ENCODE data around the gene STRA6.
"Not testable (repeated sequence)": the region's sequence is repeated elsewhere in the genome, so short reads cannot be mapped to it uniquely, and the experiment has no call there.

STRA6 gene

DNA sequence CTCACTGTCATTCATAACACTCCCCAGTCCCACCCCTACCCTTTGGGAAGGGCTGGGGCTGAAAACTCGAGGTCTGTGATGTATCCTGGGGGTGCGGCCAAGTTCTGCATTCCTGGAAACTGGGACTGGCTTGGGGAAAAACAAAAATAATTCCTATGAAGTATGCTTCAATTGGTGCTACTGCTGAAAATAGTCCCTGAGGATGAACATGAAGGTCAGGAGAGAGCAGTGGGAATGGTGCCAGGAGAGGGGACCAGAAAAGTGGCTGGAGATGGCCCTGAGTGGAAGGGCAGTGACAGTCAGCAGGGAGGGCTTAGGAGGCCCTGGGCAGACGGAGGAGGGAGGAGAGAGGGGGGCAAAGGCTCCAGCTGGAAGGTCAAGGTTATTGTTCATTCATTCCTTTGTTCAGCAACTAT, 33.9 kb downstream of the STRA6 start:
- CTCF ChIA-PET, result no interaction called here

GRCh38 chr15:74167891-74168331, 34.7 kb downstream of the STRA6 start:
- Histone ChIP-seq H3K9me3 (ENCODE audit: control extremely low read depth in 1 of 5, control insufficient read depth in 4 of 5, insufficient read depth in 2 of 5, low read depth in 1 of 5, low read length in 4 of 5) (no peaks in the 10 kb centered on the region), H3K27me3 (replicated peaks in 2 of 5; ENCODE audit: control insufficient read depth in 4 of 5, insufficient read depth in 5 of 5, low read length in 4 of 5) (peaks cover 0 to 6% (median 3%) of the 10 kb centered on the region in 5 experiments), H3K27ac (ENCODE audit: insufficient read depth in 1 of 2, low read depth in 1 of 2, low read length in 2 of 2, poor library complexity in 1 of 2, severe bottlenecking in 2 of 2) (no peak overlapping the region), H3K4me3 (ENCODE audit: control insufficient read depth in 1 of 7, extremely low read depth in 1 of 7, insufficient read depth in 4 of 7, low read depth in 2 of 7, low read length in 6 of 7) (no peak overlapping the region), H3K36me3 (ENCODE audit: control insufficient read depth in 4 of 4, insufficient read depth in 4 of 4, low read length in 3 of 4) (no peaks in the 10 kb centered on the region), H3K4me1 (ENCODE audit: control extremely low read depth in 1 of 4, control insufficient read depth in 4 of 4, insufficient read depth in 4 of 4, low read length in 3 of 4) (no peaks in the 10 kb centered on the region)
- ChIA-PET POLR2A (no interaction called here), CTCF (no interaction called here)
- no peak for DNase-seq
- WGBS (ENCODE audit: insufficient coverage), result 93% methylated on average over 2 of the region's 4 CpGs

More for the DNA sequence above, 33.9 kb downstream of the STRA6 start:
- Histone ChIP-seq H3K27me3 (replicated peaks in 2 of 5; ENCODE audit: control insufficient read depth in 4 of 5, insufficient read depth in 5 of 5, low read length in 4 of 5) (peaks cover 0 to 3% (median 2%) of the 10 kb centered on the region in 5 experiments), H3K4me1 (ENCODE audit: control extremely low read depth in 1 of 4, control insufficient read depth in 4 of 4, insufficient read depth in 4 of 4, low read length in 3 of 4) (peaks cover 0 to 4% (median 1%) of the 10 kb centered on the region in 4 experiments), H3K9me3 (ENCODE audit: control extremely low read depth in 1 of 5, control insufficient read depth in 4 of 5, insufficient read depth in 2 of 5, low read depth in 1 of 5, low read length in 4 of 5) (no peaks in the 10 kb centered on the region), H3K36me3 (ENCODE audit: control insufficient read depth in 4 of 4, insufficient read depth in 4 of 4, low read length in 3 of 4) (no peaks in the 10 kb centered on the region), H3K4me3 (ENCODE audit: control insufficient read depth in 1 of 7, extremely low read depth in 1 of 7, insufficient read depth in 4 of 7, low read depth in 2 of 7, low read length in 6 of 7) (no peak overlapping the region), H3K27ac (ENCODE audit: insufficient read depth in 1 of 2, low read depth in 1 of 2, low read length in 2 of 2, poor library complexity in 1 of 2, severe bottlenecking in 2 of 2) (no peak overlapping the region)
- WGBS (ENCODE audit: insufficient coverage), result 100% methylated on average over 1 of the region's 3 CpGs
- POLR2A ChIA-PET, result no interaction called here
- no peak for DNase-seq

DNA sequence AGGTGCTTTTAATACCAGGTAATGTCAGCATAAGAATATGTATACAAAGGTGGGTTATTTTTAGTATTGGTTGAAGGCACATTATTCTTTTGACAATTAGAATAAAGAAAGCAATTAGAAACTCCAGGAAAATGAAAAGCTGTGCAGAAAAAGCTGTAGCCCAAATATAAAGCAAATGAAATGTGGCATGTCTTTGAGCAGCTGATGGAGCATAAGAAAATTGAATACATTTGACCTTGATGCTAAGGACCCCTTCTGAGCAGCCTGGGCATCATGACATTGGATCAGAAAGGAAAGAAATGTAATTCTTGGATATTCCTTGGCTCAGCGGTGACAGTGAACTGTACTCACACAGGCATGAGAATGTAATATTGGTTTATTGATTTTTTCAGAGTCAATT, 37.1 kb downstream of the STRA6 start:
- no peak overlapping the region for H3K4me3 ChIP-seq (ENCODE audit: control insufficient read depth in 1 of 7, extremely low read depth in 1 of 7, insufficient read depth in 4 of 7, low read depth in 2 of 7, low read length in 6 of 7)
- ChIA-PET POLR2A (interaction anchor here (0.6 kb wide), 1 partner anchor 65 kb away, joined by 3 read pairs; no protein-coding TSS in a partner anchor), CTCF (no interaction called here)
- peaks cover 0 to 10% (median 3%) of the 10 kb centered on the region in 5 experiments for H3K27me3 ChIP-seq (replicated peaks in 2 of 5; ENCODE audit: control insufficient read depth in 4 of 5, insufficient read depth in 5 of 5, low read length in 4 of 5)
- no peaks in the 10 kb centered on the region for H3K36me3 ChIP-seq (ENCODE audit: control insufficient read depth in 4 of 4, insufficient read depth in 4 of 4, low read length in 3 of 4)
- no peak for DNase-seq
- no peak overlapping the region for H3K27ac ChIP-seq (ENCODE audit: insufficient read depth in 1 of 2, low read depth in 1 of 2, low read length in 2 of 2, poor library complexity in 1 of 2, severe bottlenecking in 2 of 2)
- no peaks in the 10 kb centered on the region for H3K4me1 ChIP-seq (ENCODE audit: control extremely low read depth in 1 of 4, control insufficient read depth in 4 of 4, insufficient read depth in 4 of 4, low read length in 3 of 4)
- 100% methylated on average over 1 of the region's 1 CpG for WGBS (ENCODE audit: insufficient coverage)
- no peaks in the 10 kb centered on the region for H3K9me3 ChIP-seq (ENCODE audit: control extremely low read depth in 1 of 5, control insufficient read depth in 4 of 5, insufficient read depth in 2 of 5, low read depth in 1 of 5, low read length in 4 of 5)

DNA sequence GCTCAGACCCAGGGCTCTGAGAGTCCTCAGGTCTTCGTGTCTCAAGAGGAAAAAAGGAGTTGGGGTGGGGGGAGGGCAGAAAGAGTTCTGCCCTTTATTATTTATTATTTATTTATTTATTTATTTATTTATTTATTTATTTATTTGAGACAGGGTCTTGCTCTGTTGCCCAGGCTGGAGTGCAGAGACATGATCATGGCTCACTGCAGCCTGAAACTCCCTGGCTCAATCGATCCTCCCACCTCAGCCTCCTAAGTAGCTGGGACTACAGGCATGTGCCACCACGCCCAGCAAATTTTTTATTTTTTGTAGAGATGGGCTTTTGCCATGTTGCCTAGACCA, 40.4 kb downstream of the STRA6 start:
- H3K9me3 ChIP-seq (ENCODE audit: control extremely low read depth in 1 of 5, control insufficient read depth in 4 of 5, insufficient read depth in 2 of 5, low read depth in 1 of 5, low read length in 4 of 5); DNase-seq; H3K27ac ChIP-seq (ENCODE audit: insufficient read depth in 1 of 2, low read depth in 1 of 2, low read length in 2 of 2, poor library complexity in 1 of 2, severe bottlenecking in 2 of 2); H3K36me3 ChIP-seq (ENCODE audit: control insufficient read depth in 4 of 4, insufficient read depth in 4 of 4, low read length in 3 of 4); H3K4me1 ChIP-seq (ENCODE audit: control extremely low read depth in 1 of 4, control insufficient read depth in 4 of 4, insufficient read depth in 4 of 4, low read length in 3 of 4); H3K4me3 ChIP-seq (ENCODE audit: control insufficient read depth in 1 of 7, extremely low read depth in 1 of 7, insufficient read depth in 4 of 7, low read depth in 2 of 7, low read length in 6 of 7); POLR2A ChIA-PET: not testable (repeated sequence)
- CTCF ChIA-PET, result interaction anchor here (0.6 to 1.8 kb wide), 3 partner anchors 18 to 145 kb away, joined by 4 to 8 read pairs (median 4); no protein-coding TSS in a partner anchor
- peaks cover 0 to 14% (median 2%) of the 10 kb centered on the region in 5 experiments for H3K27me3 ChIP-seq (replicated peaks in 2 of 5; ENCODE audit: control insufficient read depth in 4 of 5, insufficient read depth in 5 of 5, low read length in 4 of 5)
- WGBS (ENCODE audit: insufficient coverage), result 100% methylated on average over 2 of the region's 3 CpGs

GRCh38 chr15:74160390-74160789, 42.2 kb downstream of the STRA6 start:
- H3K36me3 ChIP-seq (ENCODE audit: control insufficient read depth in 4 of 4, insufficient read depth in 4 of 4, low read length in 3 of 4); POLR2A ChIA-PET; H3K9me3 ChIP-seq (ENCODE audit: control extremely low read depth in 1 of 5, control insufficient read depth in 4 of 5, insufficient read depth in 2 of 5, low read depth in 1 of 5, low read length in 4 of 5); H3K27ac ChIP-seq (ENCODE audit: insufficient read depth in 1 of 2, low read depth in 1 of 2, low read length in 2 of 2, poor library complexity in 1 of 2, severe bottlenecking in 2 of 2); DNase-seq; H3K4me3 ChIP-seq (ENCODE audit: control insufficient read depth in 1 of 7, extremely low read depth in 1 of 7, insufficient read depth in 4 of 7, low read depth in 2 of 7, low read length in 6 of 7); CTCF ChIA-PET; H3K4me1 ChIP-seq (ENCODE audit: control extremely low read depth in 1 of 4, control insufficient read depth in 4 of 4, insufficient read depth in 4 of 4, low read length in 3 of 4): not testable (repeated sequence)
- WGBS (ENCODE audit: insufficient coverage), result 100% methylated on average over 1 of the region's 3 CpGs
- H3K27me3 ChIP-seq (replicated peaks in 2 of 5; ENCODE audit: control insufficient read depth in 4 of 5, insufficient read depth in 5 of 5, low read length in 4 of 5), result peaks cover 0 to 14% (median 2%) of the 10 kb centered on the region in 5 experiments

- ChIA-PET POLR2A (no interaction called here), CTCF (interaction anchor here (4.0 kb wide), 1 partner anchor 16 kb away, joined by 14 read pairs; no protein-coding TSS in a partner anchor)
- H3K27ac ChIP-seq (ENCODE audit: insufficient read depth in 1 of 2, low read depth in 1 of 2, low read length in 2 of 2, poor library complexity in 1 of 2, severe bottlenecking in 2 of 2), result no peak overlapping the region
- no CpG with 5 or more reads among the region's 1 CpG for WGBS (ENCODE audit: insufficient coverage)
- H3K27me3 ChIP-seq (replicated peaks in 2 of 5; ENCODE audit: control insufficient read depth in 4 of 5, insufficient read depth in 5 of 5, low read length in 4 of 5), result peaks cover 0 to 14% (median 2%) of the 10 kb centered on the region in 5 experiments
- no peak overlapping the region for H3K4me3 ChIP-seq (ENCODE audit: control insufficient read depth in 1 of 7, extremely low read depth in 1 of 7, insufficient read depth in 4 of 7, low read depth in 2 of 7, low read length in 6 of 7)
- DNase-seq, result no peak
- no peaks in the 10 kb centered on the region for H3K9me3 ChIP-seq (ENCODE audit: control extremely low read depth in 1 of 5, control insufficient read depth in 4 of 5, insufficient read depth in 2 of 5, low read depth in 1 of 5, low read length in 4 of 5)
- H3K4me1 ChIP-seq (ENCODE audit: control extremely low read depth in 1 of 4, control insufficient read depth in 4 of 4, insufficient read depth in 4 of 4, low read length in 3 of 4), result peaks cover 0 to 6% (median 2%) of the 10 kb centered on the region in 4 experiments
- no peaks in the 10 kb centered on the region for H3K36me3 ChIP-seq (ENCODE audit: control insufficient read depth in 4 of 4, insufficient read depth in 4 of 4, low read length in 3 of 4)
Observed at GRCh38 chr15:74159773-74160172, 42.8 kb downstream of the STRA6 start.

GRCh38 chr15:74158855-74159650, 43.5 kb downstream of the STRA6 start:
- Histone ChIP-seq H3K4me1 (ENCODE audit: control extremely low read depth in 1 of 4, control insufficient read depth in 4 of 4, insufficient read depth in 4 of 4, low read length in 3 of 4) (peaks cover 0 to 6% (median 2%) of the 10 kb centered on the region in 4 experiments), H3K36me3 (ENCODE audit: control insufficient read depth in 4 of 4, insufficient read depth in 4 of 4, low read length in 3 of 4) (no peaks in the 10 kb centered on the region), H3K9me3 (ENCODE audit: control extremely low read depth in 1 of 5, control insufficient read depth in 4 of 5, insufficient read depth in 2 of 5, low read depth in 1 of 5, low read length in 4 of 5) (no peaks in the 10 kb centered on the region), H3K4me3 (ENCODE audit: control insufficient read depth in 1 of 7, extremely low read depth in 1 of 7, insufficient read depth in 4 of 7, low read depth in 2 of 7, low read length in 6 of 7) (no peak overlapping the region), H3K27ac (ENCODE audit: insufficient read depth in 1 of 2, low read depth in 1 of 2, low read length in 2 of 2, poor library complexity in 1 of 2, severe bottlenecking in 2 of 2) (no peak overlapping the region), H3K27me3 (replicated peaks in 2 of 5; ENCODE audit: control insufficient read depth in 4 of 5, insufficient read depth in 5 of 5, low read length in 4 of 5) (peaks cover 0 to 14% (median 1%) of the 10 kb centered on the region in 5 experiments)
- POLR2A ChIA-PET, result no interaction called here
- no peak for DNase-seq
- CTCF ChIA-PET, result interaction anchor here (2.0 to 4.0 kb wide), 2 partner anchors 15 to 81 kb away, joined by 4 to 14 read pairs; no protein-coding TSS in a partner anchor
- 100% methylated on average over 4 of the region's 5 CpGs for WGBS (ENCODE audit: insufficient coverage)

Measured in common myeloid progenitor, CD34-positive (primary cell).